NT2/D1 (cell line): ENCODE results near the gene DNM3.

Experiments used
- SUZ12 ChIP-seq: IDR thresholded peaks from 2 replicates; pipeline ENCODE4 v1.6.1; 2011; ENCODE audit not compliant: insufficient read length, insufficient read depth; ENCODE audit errors: extremely low read depth
- YY1 ChIP-seq: IDR thresholded peaks from 2 replicates; pipeline ENCODE4 v1.6.1; 2011; ENCODE audit not compliant: insufficient read length, insufficient read depth
- ZNF274 ChIP-seq: IDR thresholded peaks from 2 replicates; pipeline ENCODE4 v1.6.1; 2011; ENCODE audit warnings: mild to moderate bottlenecking, low read depth, low read length

DNA sequence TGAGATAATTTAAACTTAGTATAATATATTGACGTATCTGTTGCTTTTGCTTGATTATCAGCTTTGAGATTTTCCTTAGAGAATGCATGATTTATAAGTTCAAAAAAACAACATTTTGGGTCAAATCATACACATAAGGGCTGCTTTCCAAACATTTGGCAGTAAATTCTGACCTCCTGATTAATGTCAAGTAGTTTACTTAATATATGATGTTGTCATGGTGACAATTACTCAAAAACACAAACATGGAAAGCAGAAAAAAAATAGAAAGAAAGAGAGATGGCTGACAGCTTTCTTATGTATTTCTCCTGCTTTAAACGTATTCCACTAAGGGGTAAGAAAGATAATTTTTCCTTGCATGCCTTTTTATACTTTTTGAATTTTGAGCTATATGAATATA, 320.9 kb downstream of the DNM3 start:
- TF ChIP-seq ZNF274 (no peak), YY1 (no peak), SUZ12 (no peak)
